ENCODE data around the gene NIPAL4.

DNA sequence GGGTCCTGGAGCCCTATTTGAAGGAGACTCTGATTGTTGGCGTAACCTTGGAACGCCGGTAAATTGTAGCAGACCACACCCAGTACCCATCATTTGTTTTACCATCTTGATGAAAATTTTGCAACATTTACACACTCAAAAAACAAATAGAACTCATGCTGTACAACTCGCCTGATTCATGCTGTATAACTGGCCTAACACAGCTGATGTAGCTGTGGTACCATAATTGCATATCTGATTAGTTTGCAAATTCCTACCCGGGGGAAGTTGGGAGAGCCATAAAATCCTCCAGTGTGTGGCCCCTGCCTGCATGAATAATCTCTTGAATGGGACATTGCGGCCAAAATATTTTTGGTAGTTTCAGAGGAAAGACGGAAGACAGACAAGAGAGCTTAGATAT lies 9.7 kb downstream of the NIPAL4 start:
- TF ChIP-seq, protein P1, sequence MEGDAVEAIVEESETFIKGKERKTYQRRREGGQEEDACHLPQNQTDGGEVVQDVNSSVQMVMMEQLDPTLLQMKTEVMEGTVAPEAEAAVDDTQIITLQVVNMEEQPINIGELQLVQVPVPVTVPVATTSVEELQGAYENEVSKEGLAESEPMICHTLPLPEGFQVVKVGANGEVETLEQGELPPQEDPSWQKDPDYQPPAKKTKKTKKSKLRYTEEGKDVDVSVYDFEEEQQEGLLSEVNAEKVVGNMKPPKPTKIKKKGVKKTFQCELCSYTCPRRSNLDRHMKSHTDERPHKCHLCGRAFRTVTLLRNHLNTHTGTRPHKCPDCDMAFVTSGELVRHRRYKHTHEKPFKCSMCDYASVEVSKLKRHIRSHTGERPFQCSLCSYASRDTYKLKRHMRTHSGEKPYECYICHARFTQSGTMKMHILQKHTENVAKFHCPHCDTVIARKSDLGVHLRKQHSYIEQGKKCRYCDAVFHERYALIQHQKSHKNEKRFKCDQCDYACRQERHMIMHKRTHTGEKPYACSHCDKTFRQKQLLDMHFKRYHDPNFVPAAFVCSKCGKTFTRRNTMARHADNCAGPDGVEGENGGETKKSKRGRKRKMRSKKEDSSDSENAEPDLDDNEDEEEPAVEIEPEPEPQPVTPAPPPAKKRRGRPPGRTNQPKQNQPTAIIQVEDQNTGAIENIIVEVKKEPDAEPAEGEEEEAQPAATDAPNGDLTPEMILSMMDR (IDR thresholded peaks at IDR 0.05) = no peak
- TF ChIP-seq POLR2A (IDR thresholded peaks at IDR 0.05) = no peak
